ENCODE measurements around the gene CNGA2.
A peak's percentile ranks its signal among the peaks of the same experiment; 100 is the strongest.
"Not testable (repeated sequence)": the region's sequence is repeated elsewhere in the genome, so short reads cannot be mapped to it uniquely, and the experiment has no call there.

The CNGA2 gene

GRCh38 chrX:151734446-151734845 is at the start of gene CNGA2:
Gene CNGA2 (plus strand): TSS chrX:151734746. CDS start chrX:151738484, 3,738 bp downstream.
- Histone ChIP-seq H3K4me1 (ENCODE audit: control insufficient read depth, insufficient read depth, low read length) (no peaks in the 10 kb centered on the region), H3K36me3 (ENCODE audit: control insufficient read depth, insufficient read depth, low read length) (no peaks in the 10 kb centered on the region), H3K4me3 (ENCODE audit: low read length) (no peak within 1 kb of the TSS), H3K9me3 (ENCODE audit: control insufficient read depth, insufficient read depth, low read length) (no peaks in the 10 kb centered on the region), H3K27me3 (ENCODE audit: control insufficient read depth, insufficient read depth, low read length) (no peaks in the 10 kb centered on the region), H3K27ac (ENCODE audit: low read length) (no peak within 1 kb of the TSS)
- WGBS (ENCODE audit: insufficient coverage, insufficient read length), result no CpG with 5 or more reads among the region's 4 CpGs
- DNase-seq (ENCODE audit: low read depth, low spot score), result no peak

- Histone ChIP-seq H3K36me3 (ENCODE audit: control insufficient read depth, insufficient read depth, low read length) (no peaks in the 10 kb centered on the region), H3K27ac (ENCODE audit: low read length) (no peak overlapping the region), H3K4me1 (ENCODE audit: control insufficient read depth, insufficient read depth, low read length) (no peaks in the 10 kb centered on the region), H3K27me3 (ENCODE audit: control insufficient read depth, insufficient read depth, low read length) (no peaks in the 10 kb centered on the region), H3K9me3 (ENCODE audit: control insufficient read depth, insufficient read depth, low read length) (no peaks in the 10 kb centered on the region), H3K4me3 (ENCODE audit: low read length) (no peak overlapping the region)
- no peak for DNase-seq (ENCODE audit: low read depth, low spot score)
Observed at GRCh38 chrX:151687635-151688034, 46.9 kb upstream of the CNGA2 start.

GRCh38 chrX:151688695-151689094 is 45.9 kb upstream of the CNGA2 start:
- no peak overlapping the region for H3K4me3 ChIP-seq (ENCODE audit: low read length)
- DNase-seq (ENCODE audit: low read depth, low spot score), result no peak
- no peak overlapping the region for H3K27ac ChIP-seq (ENCODE audit: low read length)
- no peaks in the 10 kb centered on the region for H3K36me3 ChIP-seq (ENCODE audit: control insufficient read depth, insufficient read depth, low read length)
- H3K9me3 ChIP-seq (ENCODE audit: control insufficient read depth, insufficient read depth, low read length), result no peaks in the 10 kb centered on the region
- no peaks in the 10 kb centered on the region for H3K27me3 ChIP-seq (ENCODE audit: control insufficient read depth, insufficient read depth, low read length)
- H3K4me1 ChIP-seq (ENCODE audit: control insufficient read depth, insufficient read depth, low read length), result no peaks in the 10 kb centered on the region

DNA sequence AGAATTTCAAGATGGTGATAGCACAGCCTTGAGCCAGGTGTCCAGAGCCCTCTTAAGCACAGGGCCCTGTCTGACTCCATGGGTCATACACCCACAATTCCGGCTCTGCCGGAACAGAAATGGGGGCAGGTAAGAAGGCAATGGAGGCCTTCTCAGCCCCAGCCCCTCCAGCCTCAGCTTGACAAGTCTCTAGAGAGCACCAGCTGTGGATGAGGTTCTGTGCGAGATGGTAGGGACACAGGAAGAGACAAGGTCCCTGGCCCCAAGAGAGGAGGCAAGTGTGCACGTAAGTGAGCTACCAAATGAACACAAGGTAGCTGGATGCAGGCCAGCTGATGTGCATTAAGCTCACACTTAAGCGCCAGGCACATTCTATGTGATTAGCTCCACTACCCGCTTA is 41.7 kb upstream of the CNGA2 start:
- H3K4me3 ChIP-seq (ENCODE audit: low read length), result no peak overlapping the region
- no peaks in the 10 kb centered on the region for H3K4me1 ChIP-seq (ENCODE audit: control insufficient read depth, insufficient read depth, low read length)
- no peaks in the 10 kb centered on the region for H3K27me3 ChIP-seq (ENCODE audit: control insufficient read depth, insufficient read depth, low read length)
- H3K27ac ChIP-seq (ENCODE audit: low read length), result no peak overlapping the region
- WGBS (ENCODE audit: insufficient coverage, insufficient read length), result no CpG with 5 or more reads among the region's 6 CpGs
- no peaks in the 10 kb centered on the region for H3K9me3 ChIP-seq (ENCODE audit: control insufficient read depth, insufficient read depth, low read length)
- no peak for DNase-seq (ENCODE audit: low read depth, low spot score)
- H3K36me3 ChIP-seq (ENCODE audit: control insufficient read depth, insufficient read depth, low read length), result no peaks in the 10 kb centered on the region

DNA sequence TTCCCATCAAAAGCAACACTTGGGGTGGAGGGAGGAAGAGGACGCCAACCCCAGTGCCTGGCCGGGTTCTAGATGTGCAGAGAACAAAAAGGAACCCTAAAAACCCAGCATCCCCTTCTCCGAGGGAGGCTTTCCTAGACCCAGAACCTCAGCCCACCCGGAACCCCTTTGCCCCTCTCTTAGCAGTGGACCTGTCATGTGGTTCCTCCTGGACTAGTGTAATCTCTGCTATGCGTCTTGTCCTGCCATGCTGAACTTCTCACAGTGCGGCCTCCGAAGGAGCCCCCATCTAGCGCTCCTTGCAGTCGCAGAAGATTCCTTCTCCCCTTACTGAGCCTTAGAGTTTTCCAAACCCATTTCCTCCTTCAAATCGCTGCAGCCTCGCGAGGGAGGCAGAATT is 40.4 kb upstream of the CNGA2 start:
- no CpG with 5 or more reads among the region's 12 CpGs for WGBS (ENCODE audit: insufficient coverage, insufficient read length)
- Histone ChIP-seq H3K27me3 (ENCODE audit: control insufficient read depth, insufficient read depth, low read length) (no peaks in the 10 kb centered on the region), H3K9me3 (ENCODE audit: control insufficient read depth, insufficient read depth, low read length) (no peaks in the 10 kb centered on the region), H3K36me3 (ENCODE audit: control insufficient read depth, insufficient read depth, low read length) (no peaks in the 10 kb centered on the region), H3K4me3 (ENCODE audit: low read length) (peak overlapping the region; percentile 76; the same call in 1 of the 2 replicates), H3K27ac (ENCODE audit: low read length) (no peak overlapping the region), H3K4me1 (ENCODE audit: control insufficient read depth, insufficient read depth, low read length) (no peaks in the 10 kb centered on the region)
- DNase-seq (ENCODE audit: low read depth, low spot score), result no peak

- Histone ChIP-seq H3K27me3 (ENCODE audit: control insufficient read depth, insufficient read depth, low read length) (no peaks in the 10 kb centered on the region), H3K9me3 (ENCODE audit: control insufficient read depth, insufficient read depth, low read length) (no peaks in the 10 kb centered on the region), H3K27ac (ENCODE audit: low read length) (no peak within 1 kb of the TSS), H3K4me1 (ENCODE audit: control insufficient read depth, insufficient read depth, low read length) (no peaks in the 10 kb centered on the region), H3K4me3 (ENCODE audit: low read length) (peak within 1 kb of the TSS; percentile 76; the same call in 1 of the 2 replicates), H3K36me3 (ENCODE audit: control insufficient read depth, insufficient read depth, low read length) (no peaks in the 10 kb centered on the region)
- WGBS (ENCODE audit: insufficient coverage, insufficient read length), result no CpG with 5 or more reads among the region's 100 CpGs
- no peak for DNase-seq (ENCODE audit: low read depth, low spot score)
Observed at GRCh38 chrX:151694661-151695582, 39.6 kb upstream of the CNGA2 start, which contains the start of gene PRRG3. Gene PRRG3 (plus strand): TSS chrX:151695458. CDS start chrX:151698815, 3,357 bp downstream.

DNA sequence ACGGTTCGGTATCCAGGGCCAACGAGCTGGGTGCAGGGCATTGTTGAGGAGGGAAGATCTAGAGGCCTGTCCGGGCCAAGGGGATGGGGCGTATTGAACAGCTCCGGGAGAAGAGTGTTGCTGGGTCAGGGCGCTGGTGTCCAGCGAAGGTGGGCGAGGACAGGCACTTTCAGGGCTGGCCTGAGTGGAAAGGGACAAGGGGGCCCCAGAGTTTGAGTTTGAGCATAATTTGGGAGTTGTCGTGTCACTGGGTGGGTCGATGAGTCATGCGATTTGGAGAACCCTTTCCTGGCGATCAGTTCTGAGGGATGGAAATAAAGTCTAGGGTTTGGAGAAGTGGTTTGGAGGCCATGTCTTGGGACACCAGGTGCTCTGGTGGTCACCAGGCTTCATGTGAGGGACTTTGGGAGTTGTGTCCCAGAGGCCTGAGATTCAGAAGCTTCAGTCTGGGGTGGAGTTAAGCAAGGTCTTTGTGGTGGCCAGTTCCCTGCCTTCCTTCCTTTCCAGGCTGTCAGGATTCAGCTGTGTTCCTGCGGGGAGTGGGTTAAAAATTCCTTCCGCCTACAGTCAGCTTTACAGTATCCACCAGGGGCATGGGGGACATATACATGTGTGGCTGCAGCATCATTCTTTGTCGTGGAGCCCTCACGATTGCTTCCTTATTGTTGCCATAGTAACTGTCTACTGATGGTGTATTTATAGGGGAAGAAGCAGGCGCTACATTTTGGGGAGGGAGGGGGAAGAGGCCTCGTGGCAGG is 38.8 kb upstream of the CNGA2 start:
- no peaks in the 10 kb centered on the region for H3K27me3 ChIP-seq (ENCODE audit: control insufficient read depth, insufficient read depth, low read length)
- H3K27ac ChIP-seq (ENCODE audit: low read length), result no peak overlapping the region

DNA sequence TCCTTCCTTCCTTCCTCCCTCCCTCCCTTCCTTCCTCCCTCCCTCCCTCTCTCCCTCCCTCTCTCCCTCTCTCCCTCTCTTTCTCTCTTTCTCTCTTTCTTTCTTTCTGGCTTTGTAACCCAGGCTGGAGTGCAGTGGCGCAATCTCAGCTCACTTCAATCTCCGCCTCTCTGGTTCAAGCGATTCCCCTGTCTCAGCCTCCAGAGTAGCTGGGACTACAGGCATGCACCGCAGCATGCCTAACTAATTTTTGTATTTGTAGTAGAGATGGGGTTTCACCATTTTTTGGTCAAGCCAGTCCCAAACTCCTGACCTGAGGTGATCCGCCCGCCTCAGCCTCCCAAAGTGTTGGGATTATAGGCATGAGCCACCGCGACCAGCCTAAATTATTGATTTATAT is 37.5 kb upstream of the CNGA2 start:
- not testable (repeated sequence) for DNase-seq (ENCODE audit: low read depth, low spot score); H3K4me1 ChIP-seq (ENCODE audit: control insufficient read depth, insufficient read depth, low read length); H3K9me3 ChIP-seq (ENCODE audit: control insufficient read depth, insufficient read depth, low read length); H3K27ac ChIP-seq (ENCODE audit: low read length); H3K36me3 ChIP-seq (ENCODE audit: control insufficient read depth, insufficient read depth, low read length); H3K27me3 ChIP-seq (ENCODE audit: control insufficient read depth, insufficient read depth, low read length); H3K4me3 ChIP-seq (ENCODE audit: low read length)
- no CpG with 5 or more reads among the region's 8 CpGs for whole genome bisulfite sequencing (ENCODE audit: insufficient coverage, insufficient read length)

More for the DNA sequence above, 38.8 kb upstream of the CNGA2 start:
- no peak for DNase-seq (ENCODE audit: low read depth, low spot score)
- Histone ChIP-seq H3K9me3 (ENCODE audit: control insufficient read depth, insufficient read depth, low read length) (no peaks in the 10 kb centered on the region), H3K4me3 (ENCODE audit: low read length) (peak overlapping the region; percentile 76; the same call in 1 of the 2 replicates), H3K4me1 (ENCODE audit: control insufficient read depth, insufficient read depth, low read length) (no peaks in the 10 kb centered on the region), H3K36me3 (ENCODE audit: control insufficient read depth, insufficient read depth, low read length) (no peaks in the 10 kb centered on the region)
- no CpG with 5 or more reads among the region's 19 CpGs for WGBS (ENCODE audit: insufficient coverage, insufficient read length)

GRCh38 chrX:151697522-151697921 is 37.0 kb upstream of the CNGA2 start:
- Histone ChIP-seq H3K36me3 (ENCODE audit: control insufficient read depth, insufficient read depth, low read length) (no peaks in the 10 kb centered on the region), H3K4me1 (ENCODE audit: control insufficient read depth, insufficient read depth, low read length) (no peaks in the 10 kb centered on the region), H3K27ac (ENCODE audit: low read length) (no peak overlapping the region), H3K27me3 (ENCODE audit: control insufficient read depth, insufficient read depth, low read length) (no peaks in the 10 kb centered on the region), H3K4me3 (ENCODE audit: low read length) (no peak overlapping the region), H3K9me3 (ENCODE audit: control insufficient read depth, insufficient read depth, low read length) (no peaks in the 10 kb centered on the region)
- WGBS (ENCODE audit: insufficient coverage, insufficient read length), result no CpG with 5 or more reads among the region's 4 CpGs
- DNase-seq (ENCODE audit: low read depth, low spot score), result no peak

DNA sequence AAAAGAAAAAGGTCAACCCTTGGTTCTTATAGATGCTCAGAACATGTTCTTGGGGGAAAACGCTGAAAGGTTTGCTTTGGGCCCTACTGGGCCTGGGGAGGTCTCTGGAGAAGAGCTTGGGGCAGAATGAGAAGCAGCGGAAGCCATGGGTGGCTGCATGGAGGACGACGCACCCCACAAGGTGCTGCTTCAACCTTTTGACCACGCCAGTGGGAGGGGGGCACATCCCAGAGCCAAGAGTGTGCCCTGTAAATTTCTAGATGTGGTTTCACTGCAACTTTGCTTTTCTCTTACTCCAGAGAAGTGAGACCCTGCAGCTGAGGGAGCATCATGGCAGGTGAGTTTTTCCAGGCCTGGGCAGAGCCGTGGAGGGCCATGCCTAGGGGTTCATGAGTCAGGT is 36.1 kb upstream of the CNGA2 start:
- WGBS (ENCODE audit: insufficient coverage, insufficient read length), result no CpG with 5 or more reads among the region's 6 CpGs
- Histone ChIP-seq H3K9me3 (ENCODE audit: control insufficient read depth, insufficient read depth, low read length) (no peaks in the 10 kb centered on the region), H3K27me3 (ENCODE audit: control insufficient read depth, insufficient read depth, low read length) (no peaks in the 10 kb centered on the region), H3K4me3 (ENCODE audit: low read length) (no peak overlapping the region), H3K4me1 (ENCODE audit: control insufficient read depth, insufficient read depth, low read length) (no peaks in the 10 kb centered on the region), H3K36me3 (ENCODE audit: control insufficient read depth, insufficient read depth, low read length) (no peaks in the 10 kb centered on the region), H3K27ac (ENCODE audit: low read length) (no peak overlapping the region)
- no peak for DNase-seq (ENCODE audit: low read depth, low spot score)

Data from iPS DF 6.9 (cell line).